Measurements from ENCODE around the gene MPRIP.

DNA sequence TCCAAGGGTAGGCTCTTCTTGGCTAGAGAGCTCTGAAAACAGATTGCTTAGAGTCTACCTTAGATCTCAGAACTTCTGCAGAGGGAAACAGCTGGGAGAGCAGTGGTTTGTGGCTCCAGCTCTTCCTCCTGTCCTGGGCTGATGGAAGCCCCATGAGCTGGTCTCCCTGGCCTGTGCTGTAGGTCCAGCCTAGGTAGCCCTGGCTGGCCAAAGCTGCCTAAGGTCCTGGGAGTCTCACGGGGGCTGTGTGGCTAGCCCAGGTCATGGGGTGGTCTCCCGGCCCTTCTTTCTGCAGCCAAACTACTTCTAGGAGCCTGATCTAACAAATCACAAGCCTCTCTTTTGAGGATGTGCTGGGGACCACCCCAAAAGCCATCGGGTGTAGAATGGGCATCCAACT, 75.7 kb downstream of the MPRIP start:
- TF ChIP-seq CTCF (CRISPR knock-in tag; IDR thresholded peaks at IDR 0.05) (no peak), EP300 (IDR thresholded peaks at IDR 0.05; ENCODE audit: low read depth in 2 of 2, low read length in 2 of 2) (no peak), EP300 (CRISPR knock-in tag; IDR thresholded peaks at IDR 0.05; ENCODE audit: borderline replicate concordance) (no peak), ZNF264 (CRISPR knock-in tag; IDR thresholded peaks at IDR 0.05) (no peak), YY1 (IDR thresholded peaks at IDR 0.05; ENCODE audit: insufficient read depth, insufficient replicate concordance, low read depth, low read length) (no peak), ELF4 (CRISPR knock-in tag; IDR thresholded peaks at IDR 0.05; ENCODE audit: borderline replicate concordance) (no peak), ZBTB20 (CRISPR knock-in tag; IDR thresholded peaks at IDR 0.05; ENCODE audit: borderline replicate concordance, low read depth) (no peak), ASH2L (IDR thresholded peaks at IDR 0.05; ENCODE audit: insufficient read length, low read depth, low read length) (no peak), ZSCAN22 (CRISPR knock-in tag; IDR thresholded peaks at IDR 0.05) (no peak), SP5 (CRISPR knock-in tag; IDR thresholded peaks at IDR 0.05; ENCODE audit: borderline replicate concordance, low read depth) (no peak), ZFX (CRISPR knock-in tag; IDR thresholded peaks at IDR 0.05; ENCODE audit: low read depth) (no peak), BHLHE40 (IDR thresholded peaks at IDR 0.05; ENCODE audit: low read length) (no peak), PAWR (CRISPR knock-in tag; IDR thresholded peaks at IDR 0.05; ENCODE audit: borderline replicate concordance) (no peak)
